ENCODE results near the gene GARIN5B.

Gene GARIN5B

DNA sequence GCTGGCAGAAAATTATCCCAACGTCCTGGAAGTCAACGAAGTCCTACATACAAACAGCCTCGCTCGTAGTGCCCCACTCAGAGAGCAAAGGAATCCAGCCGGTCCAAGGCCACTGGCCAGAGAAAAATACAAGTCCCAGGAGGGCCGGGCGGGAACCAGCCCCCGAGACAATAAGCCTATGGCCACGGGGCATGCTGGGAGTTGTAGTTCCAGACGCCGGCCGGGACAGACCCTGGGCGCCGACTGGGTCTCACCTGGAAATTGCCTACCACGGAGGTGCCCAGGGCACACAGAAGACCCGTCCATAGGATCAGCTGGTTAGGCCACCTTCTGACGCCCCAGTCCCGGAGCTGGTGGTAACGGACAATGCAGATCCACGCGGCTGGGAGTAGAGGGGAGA lies 43.3 kb downstream of the GARIN5B start:
- no peak for DNase-seq

DNA sequence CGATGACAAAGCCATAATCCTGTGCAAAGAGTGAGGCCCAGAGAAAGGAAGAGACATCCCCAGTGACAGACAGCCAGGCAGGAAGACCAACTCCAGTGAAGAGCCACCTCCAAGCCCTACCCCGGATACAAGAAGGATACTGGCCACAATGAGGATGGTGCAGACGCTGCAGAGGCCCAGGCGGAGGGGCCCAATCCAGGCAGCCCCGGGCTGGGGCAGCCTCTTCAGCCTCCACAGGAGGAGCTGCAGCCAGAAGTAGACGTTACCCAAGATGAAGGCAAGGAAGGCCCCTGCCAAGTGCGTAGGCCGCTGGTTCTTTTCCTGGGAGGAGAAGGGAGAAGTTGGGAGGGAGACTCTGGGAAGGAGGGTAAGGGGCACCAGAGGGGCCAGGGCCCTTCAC lies 46.4 kb downstream of the GARIN5B start:
- no peak for DNase-seq

DNA sequence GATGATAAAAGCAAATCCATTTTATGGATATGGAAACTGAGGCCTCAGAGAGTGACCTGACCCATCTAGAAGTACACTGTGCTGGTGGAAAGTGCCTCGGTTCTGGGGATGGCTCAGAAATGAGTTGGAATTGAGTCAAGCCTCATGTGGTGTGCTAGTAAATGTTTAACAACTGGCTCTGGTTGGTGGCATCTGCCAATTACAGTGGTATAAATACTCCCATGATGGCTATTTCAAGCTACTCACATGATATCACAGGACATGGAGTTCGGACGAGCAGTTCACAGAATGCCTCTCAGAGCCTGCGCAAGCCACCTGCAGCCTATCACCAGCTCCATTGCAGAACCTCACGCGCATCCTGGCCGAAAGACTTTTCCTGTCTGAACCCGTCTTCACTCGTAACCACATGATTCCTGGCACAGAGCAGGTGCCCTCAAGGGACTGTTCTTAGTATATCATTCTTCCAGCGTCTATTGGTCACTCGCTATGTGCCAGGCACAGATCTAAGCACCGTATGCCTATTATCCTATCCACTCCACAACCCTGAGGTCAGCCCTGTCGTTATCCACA lies 47.0 kb downstream of the GARIN5B start:
- DNase-seq = no peak

DNA sequence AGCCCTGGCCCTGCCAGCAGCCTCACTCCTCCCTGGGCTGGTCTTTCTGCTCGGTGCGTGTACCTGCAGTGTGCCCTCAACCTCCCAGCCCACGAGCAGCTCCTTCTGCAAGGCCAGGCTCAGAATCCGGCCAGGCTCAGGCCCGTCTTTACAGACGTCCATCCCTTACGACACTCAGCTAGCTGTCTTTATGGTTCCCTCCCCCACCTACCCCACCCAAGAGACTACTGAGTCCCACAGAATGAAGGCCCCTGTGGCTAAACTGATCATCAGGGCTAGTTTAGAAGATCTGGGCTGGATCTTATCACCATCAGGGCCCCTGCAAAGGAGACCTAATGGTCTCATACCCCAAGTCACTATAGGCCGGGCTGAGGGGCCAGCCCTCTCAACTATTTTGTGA lies 48.7 kb downstream of the GARIN5B start:
- no peak for DNase-seq

DNA sequence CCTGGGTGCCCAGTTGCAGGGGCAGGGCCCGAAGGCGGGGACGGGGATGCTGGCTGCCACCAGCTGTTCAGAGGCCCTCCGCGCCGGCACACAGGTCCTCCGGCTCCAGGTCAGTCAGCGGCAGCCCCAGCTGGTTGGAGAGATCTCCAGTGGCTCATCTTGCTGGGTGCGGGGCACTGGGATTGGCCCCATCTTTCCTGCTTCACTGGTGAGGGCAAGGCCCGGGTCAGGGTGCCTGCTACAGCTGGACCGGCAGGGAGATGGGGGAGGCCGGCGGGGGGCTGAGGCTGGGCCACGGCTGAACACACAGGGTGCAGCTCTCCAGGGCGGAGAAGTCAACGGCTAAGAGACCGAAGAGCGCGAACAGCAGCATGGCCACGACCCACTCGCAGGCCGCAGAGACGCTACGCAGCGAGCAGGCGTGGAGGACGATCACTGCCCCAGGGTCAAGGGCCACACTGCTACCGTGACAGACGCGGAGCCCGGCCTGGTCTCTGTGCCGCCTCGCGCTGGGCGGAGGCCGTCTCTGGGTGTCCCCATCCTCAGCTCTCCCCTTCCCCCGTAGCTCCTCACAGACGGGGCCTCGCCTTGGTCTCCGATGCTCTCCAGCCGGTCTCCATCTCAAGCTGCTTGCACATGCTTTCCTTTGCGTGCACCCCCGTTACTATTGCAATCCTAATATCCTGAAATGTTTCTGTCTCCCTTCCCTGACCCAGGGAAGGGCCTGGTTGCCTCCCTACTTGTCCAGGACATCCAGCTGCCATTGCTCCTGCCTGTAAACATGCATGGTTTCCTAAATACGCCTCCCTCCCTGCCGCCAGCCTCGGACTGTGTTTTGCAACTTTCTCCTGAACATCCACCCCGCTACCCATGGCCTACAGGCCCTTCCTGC lies 50.2 kb downstream of the GARIN5B start:
- DNase-seq = no peak

DNA sequence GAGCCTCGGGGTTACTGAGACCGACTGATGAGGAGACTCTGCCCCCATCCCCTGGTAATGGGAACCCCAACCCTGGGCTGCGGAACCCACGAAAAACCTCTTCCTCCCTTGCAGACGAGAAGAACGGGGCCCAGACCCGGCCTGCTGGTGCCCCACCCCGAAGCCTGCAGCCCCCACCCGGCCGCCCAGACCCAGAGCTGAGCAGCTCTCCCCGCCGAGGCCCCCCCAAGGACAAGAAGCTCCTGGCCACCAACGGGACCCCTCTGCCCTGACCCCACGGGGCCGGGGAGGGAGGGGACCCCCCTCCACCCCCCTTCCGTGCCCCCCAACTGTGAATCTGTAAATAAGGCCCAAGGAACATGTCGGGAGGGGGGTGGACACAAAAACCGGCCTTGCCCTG lies 51.3 kb downstream of the GARIN5B start:
- no peak for DNase-seq

DNA sequence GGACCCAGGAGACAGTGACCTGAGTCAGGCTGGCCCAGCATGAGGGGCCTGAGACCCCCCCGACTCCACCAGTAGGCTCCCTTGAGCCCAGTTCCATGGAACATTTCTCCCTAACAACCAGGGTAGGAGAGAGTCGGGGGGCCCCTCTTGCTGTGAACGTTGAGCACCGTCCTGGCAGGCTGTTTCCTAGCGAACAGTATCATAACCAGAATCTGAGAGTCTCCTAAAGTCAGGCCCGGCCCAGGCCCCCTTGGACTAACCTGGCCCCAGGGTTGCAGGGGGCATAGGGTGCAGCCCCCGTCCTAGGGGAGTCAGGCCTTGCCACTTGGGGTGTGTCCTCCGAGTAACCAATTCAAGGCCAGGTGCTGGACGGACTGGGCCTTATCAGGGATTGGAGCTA lies 51.7 kb downstream of the GARIN5B start:
- no peak for DNase-seq

DNA sequence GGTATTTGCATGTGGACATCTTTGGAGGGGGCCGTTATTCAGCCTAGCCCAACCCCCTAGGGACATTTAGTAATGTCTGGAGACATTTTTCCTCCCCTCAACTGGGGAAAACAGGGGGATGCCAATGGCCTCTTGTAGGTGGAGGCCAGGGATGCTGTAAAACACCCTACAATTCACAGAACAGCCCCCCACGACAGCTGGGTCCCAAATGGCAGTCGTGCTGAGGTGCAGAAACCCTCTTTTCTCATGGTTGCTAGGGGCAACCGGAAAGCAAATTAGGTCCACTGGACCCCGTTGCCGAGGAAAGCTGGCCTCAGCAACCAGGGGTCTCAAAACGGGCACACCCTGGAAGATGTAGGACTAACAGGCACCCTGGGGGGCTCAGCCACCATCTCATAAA lies 52.6 kb downstream of the GARIN5B start:
- DNase-seq = no peak

DNA sequence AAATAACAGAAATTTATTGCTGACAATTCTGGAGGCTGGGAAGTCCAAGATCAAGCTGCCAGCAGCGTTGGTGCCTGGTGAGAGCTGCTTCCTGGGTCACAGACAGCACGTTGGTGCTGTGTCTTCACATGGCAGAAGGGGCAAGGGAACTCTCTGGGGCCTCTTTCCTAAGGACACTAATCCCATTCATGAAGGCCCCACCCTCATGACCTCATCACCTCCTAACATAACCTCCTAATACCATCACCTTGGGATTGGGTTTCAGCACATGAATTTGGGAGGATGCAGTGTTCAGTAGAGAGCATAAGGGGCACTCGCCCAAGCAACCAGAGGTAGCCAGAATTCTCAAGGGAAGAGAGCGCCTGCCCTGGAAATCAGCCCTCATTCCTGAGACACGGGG lies 53.6 kb downstream of the GARIN5B start:
- no peak for DNase-seq

DNA sequence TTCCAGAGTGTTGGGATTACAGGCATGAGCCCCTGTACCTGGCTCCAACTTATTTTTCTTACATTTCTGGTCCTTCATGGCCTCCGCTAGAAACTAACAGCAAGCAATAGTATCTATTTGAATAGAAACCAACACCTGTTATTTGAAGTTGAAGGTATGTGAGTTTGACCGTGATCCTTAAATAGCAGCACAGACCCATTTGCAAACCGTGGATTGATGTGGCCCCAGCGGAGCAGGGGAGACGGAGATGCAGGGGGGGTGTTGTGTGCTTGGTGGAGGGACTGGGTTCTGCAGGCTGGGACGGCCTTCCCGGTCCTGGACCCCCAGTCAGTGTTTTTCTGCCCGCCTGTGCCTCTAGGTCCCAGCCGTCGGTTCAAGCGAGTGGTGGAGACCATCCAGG lies 54.8 kb downstream of the GARIN5B start:
- DNase-seq = no peak

DNA sequence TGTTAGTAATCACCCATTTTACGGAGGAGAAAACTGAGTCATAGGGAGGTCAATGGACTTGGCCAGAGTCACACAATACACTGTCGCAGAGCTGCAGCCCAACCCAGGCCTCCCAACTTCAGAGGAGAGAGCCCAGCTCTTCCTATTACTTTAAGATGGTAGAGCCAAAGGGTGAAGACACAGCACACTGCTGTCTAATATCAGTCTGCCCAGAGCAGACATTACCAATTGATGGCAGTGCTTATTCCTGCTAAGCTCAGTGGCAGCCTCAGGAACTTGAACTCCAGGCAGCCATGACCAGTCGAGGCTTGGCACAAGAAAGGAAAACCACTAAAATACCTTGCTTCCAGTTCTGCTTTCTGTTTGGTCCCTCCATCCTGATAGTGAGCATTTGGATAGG lies 56.3 kb downstream of the GARIN5B start:
- no peak for DNase-seq

DNA sequence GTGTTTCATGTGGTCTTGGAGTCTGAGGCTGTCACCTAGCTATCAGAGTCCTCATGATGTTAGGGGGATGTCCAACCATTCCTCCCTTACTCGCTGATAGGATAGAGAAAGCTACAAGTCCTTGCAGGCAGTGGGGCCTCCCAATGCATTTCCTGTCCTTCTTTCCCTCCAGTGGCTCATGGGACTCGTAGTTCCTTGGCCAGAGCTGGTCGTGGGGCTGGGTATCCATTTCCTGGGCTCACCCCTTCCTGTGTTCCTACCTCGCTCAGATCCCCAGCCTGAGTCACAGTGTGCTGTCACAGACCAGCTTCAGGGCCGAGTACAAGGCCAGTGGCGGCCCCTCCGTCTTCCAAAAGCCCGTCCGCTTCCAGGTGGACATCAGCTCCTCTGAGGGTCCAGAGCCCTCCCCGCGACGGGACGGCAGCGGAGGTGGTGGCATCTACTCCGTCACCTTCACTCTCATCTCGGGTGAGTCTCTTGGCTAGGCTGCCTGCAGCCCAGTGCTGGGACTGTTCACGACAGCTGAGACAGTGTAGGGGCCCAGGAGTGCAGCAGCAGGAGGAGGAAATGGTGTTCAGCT lies 57.0 kb downstream of the GARIN5B start:
- no peak for DNase-seq

DNA sequence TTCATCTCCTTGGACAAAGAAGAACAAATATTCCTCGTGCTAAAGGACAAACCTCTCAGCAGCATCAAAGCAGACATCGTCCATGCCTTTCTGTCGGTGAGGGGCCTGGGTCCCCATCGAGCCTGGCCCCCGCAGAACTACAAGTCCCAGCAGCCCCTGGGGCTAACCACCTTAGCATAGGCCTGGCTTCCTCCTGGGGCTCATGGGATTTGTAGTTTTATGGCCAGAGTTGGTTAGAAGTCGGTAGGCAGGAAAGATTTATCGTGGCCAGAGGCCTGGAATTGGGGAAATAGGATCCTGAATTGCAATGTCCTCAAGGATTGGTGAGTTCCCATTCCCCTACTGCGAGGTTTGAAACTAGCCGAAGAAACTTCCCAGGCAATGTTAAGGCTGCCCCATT lies 57.6 kb downstream of the GARIN5B start:
- no peak for DNase-seq

DNA sequence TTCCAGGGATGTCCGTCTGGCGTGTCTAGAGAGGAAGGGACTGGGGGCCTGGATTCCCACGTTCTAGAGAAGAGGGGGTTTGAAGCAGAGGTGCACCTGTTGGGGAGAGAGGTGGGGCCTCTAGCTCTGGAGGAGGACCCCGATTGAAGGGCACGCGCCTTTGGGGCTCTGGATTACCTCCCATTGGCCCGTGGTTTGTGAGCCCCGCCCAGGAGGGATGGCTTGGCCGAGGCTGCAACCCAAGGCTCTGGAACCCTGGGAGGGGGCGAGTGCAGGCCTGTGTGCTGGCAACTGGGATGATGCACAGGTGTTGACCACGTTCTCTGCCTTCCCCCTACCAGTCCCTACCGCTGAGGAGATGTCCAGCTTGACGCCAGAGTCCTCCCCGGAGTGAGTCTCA lies 58.1 kb downstream of the GARIN5B start:
- no peak for DNase-seq

Data from activated gamma-delta T cell (primary cell).